Fibroblast of pulmonary artery (primary cell): ENCODE measurements around the gene SLC9A6.
A peak's percentile ranks its signal among the peaks of the same experiment; 100 is the strongest.

Source experiments
- DNase-seq: peaks from one replicate; pipeline ENCODE4 v3.0.0-alpha.2; 2010; ENCODE audit warnings: low read depth
- H3K4me3 ChIP-seq: replicated peaks from 2 replicates; pipeline ENCODE4 v1.5.1; 2011; ENCODE audit warnings: low read depth, mild to moderate bottlenecking, control low read depth, low read length, moderate library complexity
- CTCF ChIP-seq: IDR thresholded peaks from 2 replicates; pipeline ENCODE4 v1.5.1; 2011; ENCODE audit warnings: mild to moderate bottlenecking, control low read depth, low read length, inconsistent platforms; ENCODE audit errors: missing control alignments

SLC9A6 gene

GRCh38 chrX:136025091-136025490 lies 39.9 kb downstream of the SLC9A6 start:
- DNase-seq: no peak
- no peak overlapping the region for H3K4me3 ChIP-seq
- TF ChIP-seq CTCF: no peak

- H3K4me3 ChIP-seq: no peak overlapping the region
- DNase-seq: peak; percentile 79
- TF ChIP-seq CTCF: peak; percentile 57
Measured at GRCh38 chrX:136028383-136028984, 43.2 kb downstream of the SLC9A6 start.

GRCh38 chrX:136029766-136030165 lies 44.5 kb downstream of the SLC9A6 start:
- TF ChIP-seq CTCF: no peak
- no peak for DNase-seq
- H3K4me3 ChIP-seq: no peak overlapping the region

- no peak overlapping the region for H3K4me3 ChIP-seq
- TF ChIP-seq CTCF: no peak
- peak; percentile 75 for DNase-seq
Measured at GRCh38 chrX:136030303-136031191, 45.3 kb downstream of the SLC9A6 start.

GRCh38 chrX:136031626-136032025 lies 46.4 kb downstream of the SLC9A6 start:
- TF ChIP-seq CTCF: no peak
- DNase-seq: no peak
- H3K4me3 ChIP-seq: no peak overlapping the region

- TF ChIP-seq CTCF: no peak
- H3K4me3 ChIP-seq: no peak overlapping the region
- DNase-seq: no peak
Measured at GRCh38 chrX:136032370-136032769, 47.1 kb downstream of the SLC9A6 start.

- no peak overlapping the region for H3K4me3 ChIP-seq
- peak; percentile 30 for DNase-seq
- TF ChIP-seq CTCF: no peak
Measured at GRCh38 chrX:136034668-136035067, 49.4 kb downstream of the SLC9A6 start.
